Measurements from ENCODE around the gene SLC22A12.
"Not testable (repeated sequence)": the region's sequence is repeated elsewhere in the genome, so short reads cannot be mapped to it uniquely, and the experiment has no call there.

SLC22A12 gene

GRCh38 chr11:64559351-64560138, 31.5 kb upstream of the SLC22A12 start:
- no peak for TF ChIP-seq ZNF274 (IDR thresholded peaks at IDR 0.05; ENCODE audit: low read depth, low read length)
- no peak overlapping the region for H3K4me3 ChIP-seq (ENCODE audit: low read length)

GRCh38 chr11:64560139-64560771, 30.8 kb upstream of the SLC22A12 start:
- no peak overlapping the region for H3K4me3 ChIP-seq (ENCODE audit: low read length)
- TF ChIP-seq ZNF274 (IDR thresholded peaks at IDR 0.05; ENCODE audit: low read depth, low read length): no peak

GRCh38 chr11:64560941-64561340, 30.1 kb upstream of the SLC22A12 start:
- no peak overlapping the region for H3K4me3 ChIP-seq (ENCODE audit: low read length)
- TF ChIP-seq ZNF274 (IDR thresholded peaks at IDR 0.05; ENCODE audit: low read depth, low read length): no peak

- H3K4me3 ChIP-seq (ENCODE audit: low read length): not testable (repeated sequence)
Measured at GRCh38 chr11:64561429-64561828, 29.6 kb upstream of the SLC22A12 start.

- no peak for TF ChIP-seq ZNF274 (IDR thresholded peaks at IDR 0.05; ENCODE audit: low read depth, low read length)
- H3K4me3 ChIP-seq (ENCODE audit: low read length): no peak overlapping the region
Measured at GRCh38 chr11:64561984-64562722, 28.9 kb upstream of the SLC22A12 start.

- no peak for TF ChIP-seq ZNF274 (IDR thresholded peaks at IDR 0.05; ENCODE audit: low read depth, low read length)
- no peak overlapping the region for H3K4me3 ChIP-seq (ENCODE audit: low read length)
Measured at GRCh38 chr11:64562723-64563351, 28.2 kb upstream of the SLC22A12 start.

GRCh38 chr11:64563966-64564365, 27.1 kb upstream of the SLC22A12 start:
- no peak for TF ChIP-seq ZNF274 (IDR thresholded peaks at IDR 0.05; ENCODE audit: low read depth, low read length)
- H3K4me3 ChIP-seq (ENCODE audit: low read length): no peak overlapping the region

- no peak for TF ChIP-seq ZNF274 (IDR thresholded peaks at IDR 0.05; ENCODE audit: low read depth, low read length)
Measured at GRCh38 chr11:64564419-64564818, 26.6 kb upstream of the SLC22A12 start.

GRCh38 chr11:64564947-64565889, 25.8 kb upstream of the SLC22A12 start:
- no peak overlapping the region for H3K4me3 ChIP-seq (ENCODE audit: low read length)
- TF ChIP-seq ZNF274 (IDR thresholded peaks at IDR 0.05; ENCODE audit: low read depth, low read length): no peak

More at GRCh38 chr11:64564419-64564818, 26.6 kb upstream of the SLC22A12 start:
- H3K4me3 ChIP-seq (ENCODE audit: low read length): no peak overlapping the region

- H3K4me3 ChIP-seq (ENCODE audit: low read length): no peak overlapping the region
- no peak for TF ChIP-seq ZNF274 (IDR thresholded peaks at IDR 0.05; ENCODE audit: low read depth, low read length)
Measured at GRCh38 chr11:64566042-64566914, 24.7 kb upstream of the SLC22A12 start.

GRCh38 chr11:64566915-64567891, 23.8 kb upstream of the SLC22A12 start:
- no peak overlapping the region for H3K4me3 ChIP-seq (ENCODE audit: low read length)
- no peak for TF ChIP-seq ZNF274 (IDR thresholded peaks at IDR 0.05; ENCODE audit: low read depth, low read length)
